ENCODE results near the gene DYNLRB1. TPM values are rescaled to one million over a fixed set of nuclear protein-coding genes. Genes with fewer than 3 reads are reported as not detected.

DYNLRB1 gene
- total and polyA plus RNA-seq, 2 donors (not counting 3 experiments of a cell fraction or from before 2014, with no cell fraction given) = 142 to 245 TPM

DNA sequence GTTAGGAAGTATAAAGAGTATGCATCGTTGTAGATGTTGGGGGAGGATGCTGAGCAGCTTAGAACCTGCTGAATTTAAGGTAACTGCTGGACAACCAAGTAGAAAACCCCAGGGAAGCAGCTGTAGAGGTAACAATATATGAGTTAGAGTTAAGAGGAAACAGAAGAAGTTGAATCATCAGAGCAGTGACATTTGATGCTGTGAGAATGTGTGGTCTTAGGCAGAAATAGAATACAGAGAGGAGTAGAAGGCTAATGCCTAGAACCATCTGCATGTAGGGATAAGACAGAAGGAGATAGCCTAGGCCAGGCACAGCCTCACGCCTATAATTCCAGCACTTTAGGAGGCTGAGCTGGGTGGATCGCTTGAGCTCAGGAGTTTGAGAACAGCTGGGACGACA is 22.6 kb upstream of the DYNLRB1 start:
- TF ChIP-seq FOS (IDR thresholded peaks at IDR 0.05; ENCODE audit: borderline replicate concordance, insufficient read depth, low read length) (no peak), EZH2 (IDR thresholded peaks at IDR 0.05; ENCODE audit: borderline replicate concordance, low read depth, low read length, severe bottlenecking) (no peak)
- intact Hi-C loops (cut with micrococcal nuclease) (no loop called here), dilution Hi-C loops (cut with MboI; ENCODE audit: extremely low pct_ligation_motif_present, low sequenced_read_pairs) (no loop called here)
- H3K27ac ChIP-seq (ENCODE audit: insufficient read depth, low read depth, low read length) = no peak overlapping the region
- no peak for FAIRE-seq
- CTCF ChIA-PET = interaction anchor here (1.1 to 2.5 kb wide), 3 partner anchors 10 to 181 kb away, joined by 3 to 7 read pairs (median 5); no protein-coding TSS in a partner anchor
- H3K36me3 ChIP-seq (ENCODE audit: control insufficient read depth in 2 of 2, extremely low read depth in 1 of 2, insufficient read depth in 2 of 2, low read length in 2 of 2) = peaks cover 14 to 23% of the 10 kb centered on the region in 2 experiments
- BruUV-seq (replicated peaks) = no TSS peak
- H4K20me1 ChIP-seq (replicated peaks; ENCODE audit: control insufficient read depth, extremely low read depth, insufficient read depth, low read length) = no peaks in the 10 kb centered on the region
- no peaks in the 10 kb centered on the region for H3K9me3 ChIP-seq (replicated peaks; ENCODE audit: control insufficient read depth, insufficient read depth, low read length)
- H3K27me3 ChIP-seq (ENCODE audit: control insufficient read depth in 2 of 2, insufficient read depth in 2 of 2, low read length in 2 of 2) = no peaks in the 10 kb centered on the region
- POLR2A ChIA-PET = interaction anchor here (0.6 kb wide), 1 partner anchor 16 kb away, joined by 8 read pairs; no protein-coding TSS in a partner anchor
- H2AFZ ChIP-seq (ENCODE audit: low read depth, low read length) = no peak overlapping the region
- H3K79me2 ChIP-seq (ENCODE audit: control insufficient read depth, insufficient read depth, low read length) = peaks cover 10% of the 10 kb centered on the region
- no peak for DNase-seq (ENCODE audit: low read depth, low spot score)
- H3K9me1 ChIP-seq (replicated peaks; ENCODE audit: control insufficient read depth, extremely low read depth, insufficient read depth, low read length) = no peaks in the 10 kb centered on the region
- H3K4me2 ChIP-seq (ENCODE audit: insufficient read depth, low read length) = no peak overlapping the region
- no peak overlapping the region for H3K4me3 ChIP-seq (replicated peaks in 1 of 3; ENCODE audit: insufficient read depth in 1 of 3, low read depth in 1 of 3, low read length in 3 of 3)
- no peak overlapping the region for H3K9ac ChIP-seq (replicated peaks; ENCODE audit: extremely low read depth, insufficient read depth, low read length)
- H3K4me1 ChIP-seq (ENCODE audit: control insufficient read depth, extremely low read depth, insufficient read depth, low read length) = no peaks in the 10 kb centered on the region

DNA sequence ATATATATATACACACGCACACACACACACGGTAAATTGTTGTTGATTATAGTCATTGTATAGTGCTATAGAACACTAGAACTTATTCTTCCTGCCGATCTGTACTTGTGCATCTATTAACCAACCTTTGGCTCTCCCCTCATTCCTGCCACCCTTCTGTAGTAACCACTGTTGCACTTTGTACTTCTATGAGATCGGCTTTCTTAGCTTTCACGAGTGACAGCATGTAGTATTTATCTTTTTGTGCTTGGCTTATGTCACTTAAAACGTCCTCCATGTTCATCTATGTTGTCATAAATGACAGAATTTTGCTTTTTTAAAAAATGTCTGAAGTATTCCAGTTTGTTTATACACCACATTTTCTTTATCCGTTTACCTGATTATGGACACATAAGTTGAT is 20.9 kb upstream of the DYNLRB1 start:
- H3K9ac ChIP-seq (replicated peaks; ENCODE audit: extremely low read depth, insufficient read depth, low read length) = no peak overlapping the region
- no peaks in the 10 kb centered on the region for H3K9me3 ChIP-seq (replicated peaks; ENCODE audit: control insufficient read depth, insufficient read depth, low read length)
- no peak for DNase-seq (ENCODE audit: low read depth, low spot score)
- ChIA-PET CTCF (interaction anchor here (1.5 kb wide), 1 partner anchor 182 kb away, joined by 5 read pairs; no protein-coding TSS in a partner anchor), POLR2A (no interaction called here)
- TF ChIP-seq, protein P1, sequence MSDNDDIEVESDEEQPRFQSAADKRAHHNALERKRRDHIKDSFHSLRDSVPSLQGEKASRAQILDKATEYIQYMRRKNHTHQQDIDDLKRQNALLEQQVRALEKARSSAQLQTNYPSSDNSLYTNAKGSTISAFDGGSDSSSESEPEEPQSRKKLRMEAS (IDR thresholded peaks at IDR 0.05; ENCODE audit: insufficient read depth, insufficient read length) = no peak
- no peak for TF ChIP-seq POLR2A (IDR thresholded peaks at IDR 0.05; ENCODE audit: low read depth, low read length)
- peaks cover 13 to 19% of the 10 kb centered on the region in 2 experiments for H3K36me3 ChIP-seq (ENCODE audit: control insufficient read depth in 2 of 2, extremely low read depth in 1 of 2, insufficient read depth in 2 of 2, low read length in 2 of 2)
- no peaks in the 10 kb centered on the region for H3K4me1 ChIP-seq (ENCODE audit: control insufficient read depth, extremely low read depth, insufficient read depth, low read length)
- no peaks in the 10 kb centered on the region for H3K27me3 ChIP-seq (ENCODE audit: control insufficient read depth in 2 of 2, insufficient read depth in 2 of 2, low read length in 2 of 2)
- no peaks in the 10 kb centered on the region for H3K9me1 ChIP-seq (replicated peaks; ENCODE audit: control insufficient read depth, extremely low read depth, insufficient read depth, low read length)
- peaks cover 12% of the 10 kb centered on the region for H3K79me2 ChIP-seq (ENCODE audit: control insufficient read depth, insufficient read depth, low read length)
- intact Hi-C loops (cut with micrococcal nuclease) = no loop called here
- no peak for FAIRE-seq
- no peak overlapping the region for H3K27ac ChIP-seq (ENCODE audit: insufficient read depth, low read depth, low read length)
- dilution Hi-C loops (cut with MboI; ENCODE audit: extremely low pct_ligation_motif_present, low sequenced_read_pairs) = no loop called here
- no peaks in the 10 kb centered on the region for H4K20me1 ChIP-seq (replicated peaks; ENCODE audit: control insufficient read depth, extremely low read depth, insufficient read depth, low read length)
- no TSS peak for BruUV-seq (replicated peaks)
- no peak overlapping the region for H2AFZ ChIP-seq (ENCODE audit: low read depth, low read length)
- H3K4me3 ChIP-seq (replicated peaks in 1 of 3; ENCODE audit: insufficient read depth in 1 of 3, low read depth in 1 of 3, low read length in 3 of 3) = no peak overlapping the region
- H3K4me2 ChIP-seq (ENCODE audit: insufficient read depth, low read length) = no peak overlapping the region
